Duodenal mucosa (tissue), 2 donors: ENCODE data around the gene PIEZO2.

Experiments
- H3K27ac ChIP-seq: one replicate; pipeline ENCODE4 v1.7.0; 2013; ENCODE audit warnings: low read depth, low read length
- H3K27me3 ChIP-seq, 2 donors: one replicate each; pipeline ENCODE4 v1.7.0; 2013; ENCODE audit warnings: low read length in 2 of 2, control low read depth in 1 of 2; ENCODE audit not compliant: insufficient read depth in 2 of 2, control insufficient read depth in 1 of 2
- H3K36me3 ChIP-seq, 2 donors: one replicate each; pipeline ENCODE4 v1.7.0; 2013; ENCODE audit warnings: low read length in 2 of 2, control low read depth in 1 of 2; ENCODE audit not compliant: insufficient read depth in 2 of 2, control insufficient read depth in 1 of 2
- H3K4me1 ChIP-seq, 2 donors: one replicate each; pipeline ENCODE4 v1.7.0; 2013; ENCODE audit warnings: low read length in 2 of 2, control low read depth in 1 of 2; ENCODE audit not compliant: insufficient read depth in 2 of 2, control insufficient read depth in 1 of 2
- H3K4me3 ChIP-seq, 2 donors: one replicate each; pipeline ENCODE4 v1.7.0; 2013; ENCODE audit warnings: low read length in 2 of 2, low read depth in 1 of 2
- H3K9ac ChIP-seq, 2 donors: one replicate each; pipeline ENCODE4 v1.7.0; 2013; ENCODE audit warnings: low read length in 2 of 2, low read depth in 1 of 2
- H3K9me3 ChIP-seq, 2 donors: one replicate each; pipeline ENCODE4 v1.7.0; 2013; ENCODE audit warnings: low read length in 2 of 2, control low read depth in 1 of 2; ENCODE audit not compliant: control insufficient read depth in 1 of 2

PIEZO2 gene

GRCh38 chr18:10860928-10861327 is 288.4 kb downstream of the PIEZO2 start:
- Histone ChIP-seq H3K27me3 (no peaks in the 10 kb centered on the region), H3K27ac (no peak overlapping the region), H3K9ac (no peak overlapping the region), H3K4me1 (peaks cover 0 to 3% of the 10 kb centered on the region in 2 donors), H3K9me3 (peaks cover 5 to 6% of the 10 kb centered on the region in 2 donors), H3K36me3 (no peaks in the 10 kb centered on the region), H3K4me3 (no peak overlapping the region)

GRCh38 chr18:10860382-10860781 is 289.0 kb downstream of the PIEZO2 start:
- Histone ChIP-seq H3K9me3 (peaks cover 5 to 6% of the 10 kb centered on the region in 2 donors), H3K4me3 (no peak overlapping the region), H3K27me3 (no peaks in the 10 kb centered on the region), H3K4me1 (peaks cover 0 to 3% of the 10 kb centered on the region in 2 donors), H3K27ac (no peak overlapping the region), H3K36me3 (no peaks in the 10 kb centered on the region), H3K9ac (no peak overlapping the region)

GRCh38 chr18:10858477-10858876 is 290.9 kb downstream of the PIEZO2 start:
- Histone ChIP-seq H3K4me1 (peaks cover 0 to 3% of the 10 kb centered on the region in 2 donors), H3K27ac (no peak overlapping the region), H3K36me3 (no peaks in the 10 kb centered on the region), H3K27me3 (no peaks in the 10 kb centered on the region), H3K4me3 (no peak overlapping the region), H3K9ac (no peak overlapping the region), H3K9me3 (no peaks in the 10 kb centered on the region)

- Histone ChIP-seq H3K27me3 (no peaks in the 10 kb centered on the region), H3K4me3 (no peak overlapping the region), H3K4me1 (no peaks in the 10 kb centered on the region), H3K36me3 (no peaks in the 10 kb centered on the region), H3K27ac (no peak overlapping the region), H3K9ac (no peak overlapping the region), H3K9me3 (no peaks in the 10 kb centered on the region)
Measured at GRCh38 chr18:10856132-10856531, 293.2 kb downstream of the PIEZO2 start.

- H3K27me3 ChIP-seq, result no peaks in the 10 kb centered on the region
- no peaks in the 10 kb centered on the region for H3K36me3 ChIP-seq
- no peaks in the 10 kb centered on the region for H3K9me3 ChIP-seq
- no peak overlapping the region for H3K4me3 ChIP-seq
- H3K27ac ChIP-seq, result no peak overlapping the region
- no peaks in the 10 kb centered on the region for H3K4me1 ChIP-seq
- H3K9ac ChIP-seq, result no peak overlapping the region
Measured at GRCh38 chr18:10852385-10853303, 296.7 kb downstream of the PIEZO2 start.

- no peak overlapping the region for H3K4me3 ChIP-seq
- H3K4me1 ChIP-seq, result no peaks in the 10 kb centered on the region
- no peak overlapping the region for H3K9ac ChIP-seq
- no peaks in the 10 kb centered on the region for H3K9me3 ChIP-seq
- no peaks in the 10 kb centered on the region for H3K36me3 ChIP-seq
- H3K27me3 ChIP-seq, result no peaks in the 10 kb centered on the region
- H3K27ac ChIP-seq, result no peak overlapping the region
Measured at GRCh38 chr18:10851824-10852319, 297.5 kb downstream of the PIEZO2 start.

- H3K4me3 ChIP-seq, result no peak overlapping the region
- no peak overlapping the region for H3K9ac ChIP-seq
- H3K36me3 ChIP-seq, result no peaks in the 10 kb centered on the region
- H3K4me1 ChIP-seq, result no peaks in the 10 kb centered on the region
- H3K9me3 ChIP-seq, result no peaks in the 10 kb centered on the region
- no peak overlapping the region for H3K27ac ChIP-seq
- no peaks in the 10 kb centered on the region for H3K27me3 ChIP-seq
Measured at GRCh38 chr18:10850840-10851239, 298.5 kb downstream of the PIEZO2 start.

GRCh38 chr18:10850216-10850615 is 299.2 kb downstream of the PIEZO2 start:
- Histone ChIP-seq H3K9ac (no peak overlapping the region), H3K27me3 (no peaks in the 10 kb centered on the region), H3K27ac (no peak overlapping the region), H3K4me1 (no peaks in the 10 kb centered on the region), H3K9me3 (no peaks in the 10 kb centered on the region), H3K36me3 (no peaks in the 10 kb centered on the region), H3K4me3 (no peak overlapping the region)

- no peak overlapping the region for H3K27ac ChIP-seq
- H3K27me3 ChIP-seq, result no peaks in the 10 kb centered on the region
- H3K4me1 ChIP-seq, result no peaks in the 10 kb centered on the region
- H3K4me3 ChIP-seq, result no peak overlapping the region
- H3K36me3 ChIP-seq, result no peaks in the 10 kb centered on the region
- no peak overlapping the region for H3K9ac ChIP-seq
- no peaks in the 10 kb centered on the region for H3K9me3 ChIP-seq
Measured at GRCh38 chr18:10847907-10848306, 301.5 kb downstream of the PIEZO2 start.

- Histone ChIP-seq H3K27me3 (no peaks in the 10 kb centered on the region), H3K4me1 (no peaks in the 10 kb centered on the region), H3K36me3 (no peaks in the 10 kb centered on the region), H3K27ac (no peak overlapping the region), H3K4me3 (no peak overlapping the region), H3K9me3 (no peaks in the 10 kb centered on the region), H3K9ac (no peak overlapping the region)
Measured at GRCh38 chr18:10847408-10847790, 302.0 kb downstream of the PIEZO2 start.
